Fibroblast of the aortic adventitia (primary cell): ENCODE data around the gene SMOC2. TPM values are rescaled to one million over a fixed set of nuclear protein-coding genes. Genes with fewer than 3 reads are reported as not detected.

ENCODE experiments used
- DNase-seq: peaks from one replicate; pipeline ENCODE4 v3.0.0-alpha.2; 2010; ENCODE audit warnings: low read depth
- H3K4me3 ChIP-seq: 2 replicates; pipeline ENCODE4 v1.5.1; 2011; ENCODE audit warnings: low read depth, mild to moderate bottlenecking, control low read depth, low read length, moderate library complexity
- total RNA-seq: library from RNA; depleted of rRNA; stranded (reverse); fragments of >200 nt; gene quantifications from 2 replicates; pipeline ENCODE4 v1.2.3, GENCODE V29; 2012; ENCODE audit warnings: low replicate concordance
- TF ChIP-seq, protein P1 (sequence below): IDR thresholded peaks from 2 replicates; pipeline ENCODE4 v1.5.1; 2011; ENCODE audit warnings: mild to moderate bottlenecking, low read length, control low read depth, inconsistent platforms; ENCODE audit not compliant: insufficient read depth

The SMOC2 gene
- total RNA-seq, 1 donor: 0.09 TPM

DNA sequence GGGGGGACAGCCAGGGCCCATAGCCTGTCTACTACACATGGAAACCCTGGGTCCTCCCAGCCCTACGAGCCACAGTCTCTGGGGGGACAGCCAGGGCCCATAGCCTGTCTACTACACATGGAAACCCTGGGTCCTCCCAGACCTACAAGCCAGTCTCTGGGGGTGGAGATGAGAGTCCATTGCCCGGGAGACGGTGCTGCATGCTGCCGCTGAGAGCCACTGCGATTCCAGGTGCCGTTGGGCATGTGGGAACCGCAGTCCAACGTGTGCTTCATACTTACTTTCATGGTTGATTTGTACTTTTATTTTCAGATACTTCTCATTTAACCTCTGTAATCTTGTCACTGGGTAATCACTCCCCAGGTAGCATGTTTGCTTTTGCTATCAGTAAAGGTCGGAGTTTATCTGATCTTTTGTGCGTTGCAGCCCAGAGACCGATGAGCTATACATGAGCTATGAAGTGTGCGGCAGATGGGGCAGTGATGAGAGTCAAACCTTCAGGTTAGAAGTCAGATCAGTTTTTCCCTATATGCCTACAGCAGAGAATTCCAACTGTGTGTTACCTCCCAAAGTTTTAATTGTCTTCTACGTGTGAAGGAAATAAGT is 58.2 kb downstream of the SMOC2 start:
- TF ChIP-seq, protein P1, sequence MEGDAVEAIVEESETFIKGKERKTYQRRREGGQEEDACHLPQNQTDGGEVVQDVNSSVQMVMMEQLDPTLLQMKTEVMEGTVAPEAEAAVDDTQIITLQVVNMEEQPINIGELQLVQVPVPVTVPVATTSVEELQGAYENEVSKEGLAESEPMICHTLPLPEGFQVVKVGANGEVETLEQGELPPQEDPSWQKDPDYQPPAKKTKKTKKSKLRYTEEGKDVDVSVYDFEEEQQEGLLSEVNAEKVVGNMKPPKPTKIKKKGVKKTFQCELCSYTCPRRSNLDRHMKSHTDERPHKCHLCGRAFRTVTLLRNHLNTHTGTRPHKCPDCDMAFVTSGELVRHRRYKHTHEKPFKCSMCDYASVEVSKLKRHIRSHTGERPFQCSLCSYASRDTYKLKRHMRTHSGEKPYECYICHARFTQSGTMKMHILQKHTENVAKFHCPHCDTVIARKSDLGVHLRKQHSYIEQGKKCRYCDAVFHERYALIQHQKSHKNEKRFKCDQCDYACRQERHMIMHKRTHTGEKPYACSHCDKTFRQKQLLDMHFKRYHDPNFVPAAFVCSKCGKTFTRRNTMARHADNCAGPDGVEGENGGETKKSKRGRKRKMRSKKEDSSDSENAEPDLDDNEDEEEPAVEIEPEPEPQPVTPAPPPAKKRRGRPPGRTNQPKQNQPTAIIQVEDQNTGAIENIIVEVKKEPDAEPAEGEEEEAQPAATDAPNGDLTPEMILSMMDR: no peak
- H3K4me3 ChIP-seq: no peak overlapping the region
- DNase-seq: no peak

- TF ChIP-seq, protein P1: no peak
- no peak for DNase-seq
- no peak overlapping the region for H3K4me3 ChIP-seq
These were observed 59.5 kb downstream of the SMOC2 start for GRCh38 chr6:168500519-168500918.

GRCh38 chr6:168501561-168501960 is 60.6 kb downstream of the SMOC2 start:
- no peak overlapping the region for H3K4me3 ChIP-seq
- TF ChIP-seq, protein P1: no peak
- no peak for DNase-seq

- no peak overlapping the region for H3K4me3 ChIP-seq
- no peak for DNase-seq
- TF ChIP-seq, protein P1: no peak
These were observed 63.4 kb downstream of the SMOC2 start for GRCh38 chr6:168504366-168504765.

DNA sequence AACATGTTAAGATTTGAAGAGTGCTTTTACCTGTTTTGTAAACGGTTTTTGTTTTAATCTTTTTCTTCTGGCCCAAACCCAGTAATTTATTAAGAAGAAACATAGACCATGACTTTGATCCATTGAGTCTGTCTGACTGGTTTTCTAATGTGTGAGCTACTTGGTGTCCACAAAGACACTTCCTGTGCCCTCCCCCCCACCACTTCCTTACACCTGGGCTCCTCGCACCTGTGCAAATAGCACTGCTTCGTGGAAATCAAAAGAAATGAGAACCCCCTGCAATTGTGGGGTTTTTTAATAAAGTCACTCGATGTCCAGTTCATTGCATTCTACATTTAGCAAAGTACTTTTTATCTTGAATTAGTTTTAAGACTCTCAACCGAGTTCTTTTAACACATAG is 65.5 kb downstream of the SMOC2 start:
- no peak overlapping the region for H3K4me3 ChIP-seq
- DNase-seq: no peak
- TF ChIP-seq, protein P1: no peak

GRCh38 chr6:168507297-168507696 is 66.3 kb downstream of the SMOC2 start:
- no peak overlapping the region for H3K4me3 ChIP-seq
- no peak for DNase-seq
- TF ChIP-seq, protein P1: no peak

DNA sequence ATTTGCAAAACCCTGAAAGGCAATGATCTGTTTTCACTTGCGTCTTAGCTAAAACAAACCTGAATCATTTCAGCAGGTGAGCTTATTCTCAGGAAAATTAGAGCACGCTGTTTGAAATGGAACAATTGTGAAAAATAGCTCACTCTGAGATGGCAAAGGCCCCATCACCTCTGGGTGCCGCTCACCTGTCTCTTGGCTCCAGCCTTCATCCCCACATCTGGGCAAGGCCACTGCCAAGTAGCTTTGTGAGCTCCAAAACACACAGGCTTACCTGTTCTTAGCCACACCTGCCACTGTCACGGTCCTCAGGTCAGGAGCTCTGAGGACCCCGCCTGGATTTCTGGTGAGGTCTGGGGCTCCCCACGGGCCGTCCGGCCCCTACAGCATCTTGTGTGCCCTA is 66.7 kb downstream of the SMOC2 start:
- no peak overlapping the region for H3K4me3 ChIP-seq
- no peak for DNase-seq
- TF ChIP-seq, protein P1: no peak
